Measurements from ENCODE around the gene EMP2.

Gene EMP2

DNA sequence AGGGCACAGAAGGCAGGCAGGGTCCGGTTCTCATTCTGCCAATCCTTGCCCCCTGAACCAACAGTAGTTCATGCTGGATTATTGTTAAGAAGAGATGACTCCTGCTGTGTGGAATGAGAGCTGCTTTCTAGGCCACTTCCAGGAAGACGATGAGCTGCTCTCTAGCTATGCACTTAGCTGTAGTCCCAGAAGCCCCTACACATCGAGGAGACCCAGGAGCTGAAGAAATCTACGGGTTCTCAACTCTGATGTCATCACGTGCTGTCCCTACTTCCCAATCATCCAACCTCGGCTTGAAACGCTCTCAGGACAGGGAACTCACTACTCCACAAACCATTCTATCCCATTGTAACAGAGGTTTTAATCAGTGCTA lies 29.0 kb upstream of the EMP2 start:
- no peak for DNase-seq

DNA sequence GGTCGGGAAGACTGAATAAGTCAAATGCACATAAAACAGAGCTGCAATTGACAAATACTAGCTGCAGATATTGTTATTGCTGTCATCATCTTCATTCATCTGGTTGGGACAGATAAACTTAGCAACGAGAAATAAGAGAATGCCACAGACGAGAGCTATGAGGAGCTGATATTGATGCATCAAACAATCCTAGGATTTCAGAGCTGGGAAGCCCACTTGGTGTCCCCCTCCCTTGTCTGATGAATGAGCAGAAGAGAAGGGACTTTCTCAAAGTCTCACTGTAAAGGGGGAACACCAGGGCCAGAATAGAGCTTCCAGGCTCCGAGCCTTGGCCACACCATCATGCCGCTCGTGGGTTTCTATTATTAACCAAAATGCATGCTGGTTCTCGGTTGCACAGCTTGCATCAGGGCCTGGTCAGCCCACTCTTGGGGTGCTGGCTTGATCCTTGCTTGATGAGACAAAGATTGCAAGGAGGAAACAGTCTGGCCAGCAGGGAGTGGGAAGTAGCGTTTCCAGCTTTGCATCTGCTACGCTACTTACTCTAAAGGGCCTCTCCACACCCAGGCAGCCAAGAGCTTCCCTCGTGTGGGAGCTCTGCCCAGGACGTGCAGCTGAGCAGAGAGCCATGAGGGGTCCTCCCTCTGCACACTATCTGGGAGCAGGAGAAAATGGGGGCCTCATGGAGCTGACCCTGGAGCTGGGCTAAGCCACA lies 28.4 kb upstream of the EMP2 start:
- DNase-seq = no peak

DNA sequence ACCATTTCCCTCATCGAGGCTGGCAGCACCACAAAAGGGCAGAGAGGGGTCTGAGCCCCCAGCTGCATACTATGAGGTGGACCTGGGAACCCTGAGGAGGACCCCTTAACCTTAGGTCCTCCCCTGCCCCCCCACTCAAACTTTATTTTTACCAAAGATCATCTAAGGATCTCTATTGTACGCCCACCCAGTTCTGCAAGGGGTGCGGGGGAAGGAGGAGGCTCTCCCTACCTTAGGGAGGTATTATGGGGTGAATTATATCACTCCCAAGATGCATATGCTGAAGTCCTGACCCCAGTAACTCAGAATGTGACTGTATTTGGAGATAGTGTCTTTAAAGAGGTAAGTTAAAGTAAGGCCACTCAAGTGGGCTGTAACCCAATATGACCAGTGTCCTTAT lies 26.8 kb upstream of the EMP2 start:
- no peak for DNase-seq

DNA sequence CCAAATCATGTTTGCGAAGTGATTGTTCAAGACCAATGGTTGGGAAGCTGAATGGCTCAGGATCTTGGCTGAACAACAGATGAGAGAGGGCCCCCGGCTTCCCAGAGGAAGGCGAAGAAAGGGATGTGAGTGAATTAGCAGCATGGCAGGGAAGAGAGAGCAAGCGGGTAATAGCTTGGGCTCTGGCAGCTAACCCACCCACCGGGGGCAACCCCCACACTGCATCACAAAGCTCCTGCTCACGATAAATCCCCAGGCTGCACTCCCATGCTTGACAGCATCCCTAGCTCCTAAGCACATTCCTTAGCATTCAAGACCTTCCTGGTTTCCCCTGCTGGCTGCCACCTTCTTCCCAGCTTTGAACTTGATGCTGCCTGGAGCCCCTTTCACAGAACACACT lies 26.2 kb upstream of the EMP2 start:
- DNase-seq = no peak

DNA sequence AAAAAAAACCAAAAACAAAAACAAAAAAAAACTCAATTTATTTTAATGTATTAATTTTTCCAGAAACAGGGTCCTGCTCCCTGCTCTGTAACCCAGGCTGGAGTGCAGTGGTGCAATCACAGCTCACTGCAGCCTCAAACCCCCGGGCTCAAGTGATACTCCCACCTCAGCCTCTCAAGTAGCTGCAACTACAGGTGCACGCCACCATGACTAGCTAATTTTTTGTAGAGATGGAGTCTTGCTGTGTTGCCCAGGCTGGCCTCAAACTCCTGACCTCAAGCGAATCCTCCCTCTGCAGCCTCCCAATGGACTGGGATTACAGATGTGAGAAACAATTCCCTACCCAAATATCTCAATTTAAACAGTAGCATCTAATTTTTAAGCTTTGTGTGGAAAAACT lies 25.2 kb upstream of the EMP2 start:
- DNase-seq = no peak

DNA sequence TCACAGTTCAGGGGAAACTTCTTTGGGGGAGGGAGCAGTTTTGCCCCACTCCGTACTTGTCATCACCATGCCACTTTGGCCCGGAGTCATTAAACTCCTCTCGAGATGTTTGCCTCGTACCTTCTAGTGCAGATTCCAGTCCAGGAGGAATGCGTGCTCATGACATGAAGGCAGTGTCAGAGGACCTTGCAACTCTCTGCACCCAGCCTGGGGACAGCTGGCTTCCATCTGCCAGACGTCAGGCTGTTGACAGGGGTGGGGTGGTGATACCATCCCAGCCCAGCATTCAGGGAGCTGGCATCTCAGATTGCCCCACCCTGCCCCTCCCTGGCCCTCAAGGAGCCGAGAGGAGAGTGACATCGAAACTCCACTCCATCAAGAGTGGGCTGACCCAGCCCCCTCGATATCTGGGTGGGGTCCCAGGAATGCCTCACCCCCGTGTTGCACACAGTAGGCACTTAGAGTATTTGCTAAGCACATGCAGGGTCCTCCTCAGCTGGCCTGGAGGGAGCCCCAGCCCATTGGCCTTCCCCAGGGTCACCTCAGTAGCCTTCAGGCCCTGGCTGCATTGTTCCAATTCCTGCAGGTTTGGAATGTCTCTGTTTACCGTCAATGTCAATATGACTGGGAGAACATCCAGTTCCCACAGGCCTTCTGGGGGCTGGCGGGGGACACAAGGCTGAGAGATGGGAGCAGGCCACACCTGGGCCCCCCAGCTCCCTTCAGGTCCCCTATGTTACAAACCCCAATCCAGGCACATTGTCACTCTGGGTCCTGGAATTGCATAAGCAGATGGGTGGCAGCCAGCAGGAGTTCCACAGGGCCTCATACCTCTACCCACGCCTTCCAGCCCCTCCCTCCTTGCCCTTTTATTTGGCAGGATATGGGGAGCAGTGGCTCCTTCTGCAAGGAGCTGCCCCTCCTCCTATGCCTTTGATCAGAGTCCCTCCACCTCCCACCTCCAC lies 21.3 kb upstream of the EMP2 start:
- DNase-seq = no peak

DNA sequence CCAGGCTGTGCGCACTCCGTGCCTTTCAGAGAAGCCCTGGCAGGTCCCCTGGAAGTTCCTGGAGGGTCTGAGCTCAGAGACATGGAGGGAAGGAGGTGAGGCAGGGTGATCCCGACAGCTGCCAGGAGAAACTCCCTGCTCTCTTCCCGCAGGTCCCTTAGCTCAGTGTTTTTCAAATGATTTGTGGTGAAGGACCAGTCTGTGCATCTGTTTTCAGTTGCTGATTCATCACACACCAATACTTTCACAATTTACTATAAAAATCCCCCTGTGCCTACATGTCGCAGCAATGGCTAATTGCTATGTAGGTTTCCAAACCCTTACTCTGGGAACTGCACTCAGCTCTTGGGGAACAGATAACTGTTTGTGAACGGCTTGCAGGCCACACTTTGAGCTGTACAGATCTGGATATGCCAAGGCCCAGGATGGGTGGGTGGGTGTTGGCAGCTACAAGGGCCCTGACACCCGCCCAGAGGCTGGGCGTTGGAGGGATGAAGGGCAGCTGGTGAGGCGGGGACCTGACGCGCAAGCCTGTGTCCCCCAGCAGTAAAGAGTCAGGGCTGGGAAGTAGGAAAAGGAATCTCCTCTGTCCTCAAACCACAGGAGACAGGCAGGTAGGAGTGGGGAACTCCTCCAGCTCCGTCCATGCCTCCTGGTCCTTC lies 20.5 kb upstream of the EMP2 start:
- DNase-seq = no peak

DNA sequence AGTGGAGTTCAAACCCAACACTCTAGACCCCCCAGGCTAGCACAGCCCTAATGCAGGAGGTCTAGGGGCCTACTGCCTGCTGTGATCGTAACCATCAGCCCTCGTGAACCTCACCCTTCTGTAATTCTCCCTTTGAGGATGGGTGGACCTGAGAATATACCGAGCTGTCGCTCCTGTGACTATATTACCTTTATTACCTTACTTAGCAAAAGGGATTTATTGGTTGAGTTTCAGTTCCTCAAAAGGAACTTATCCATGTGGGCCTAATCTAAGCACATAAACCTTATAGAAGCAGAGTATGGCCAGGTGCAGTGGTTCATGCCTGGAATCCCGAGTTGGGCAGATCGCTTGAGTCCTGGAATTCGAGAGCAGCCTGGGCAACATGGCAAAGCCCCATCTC lies 19.2 kb upstream of the EMP2 start:
- DNase-seq = no peak

DNA sequence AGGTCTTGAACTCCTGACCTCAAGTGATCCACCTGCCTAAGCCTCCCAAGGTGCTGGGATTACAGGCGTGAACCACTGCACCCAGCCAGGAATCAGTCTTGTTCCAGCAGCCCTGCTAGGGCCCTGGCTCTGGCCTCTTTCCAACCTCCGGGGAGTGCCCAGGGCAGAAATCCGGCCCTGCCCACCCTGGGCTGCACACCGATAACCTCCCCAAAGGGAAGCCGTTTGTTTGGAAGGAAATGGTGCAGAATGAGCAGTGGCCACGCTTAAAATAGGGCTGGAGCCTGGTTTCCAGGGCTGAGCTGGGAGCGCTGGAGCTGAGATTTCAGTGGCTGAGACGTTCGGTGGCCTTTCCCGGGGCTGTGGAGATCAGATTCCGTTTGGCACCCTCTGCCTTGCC lies 17.8 kb upstream of the EMP2 start:
- no peak for DNase-seq

DNA sequence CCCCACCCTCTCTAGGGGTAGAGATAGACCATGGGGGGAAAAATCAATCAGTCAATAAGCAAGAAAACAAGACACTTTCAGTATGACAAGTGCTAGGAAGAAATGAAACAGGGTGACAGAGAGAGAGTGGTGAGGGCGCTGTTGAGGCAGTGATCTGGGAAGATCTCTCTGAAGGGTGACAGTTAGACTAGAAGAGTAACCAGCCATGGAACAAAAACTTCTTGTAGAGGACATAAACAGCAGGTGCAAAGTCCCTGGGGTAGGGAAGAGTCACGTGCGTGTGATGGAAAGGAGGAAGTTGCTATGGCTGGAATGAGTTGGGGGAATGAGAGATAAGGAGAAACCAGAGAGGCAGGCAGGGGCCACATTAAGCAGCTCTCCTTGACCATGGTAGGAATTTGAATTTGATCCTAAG lies 16.8 kb upstream of the EMP2 start:
- DNase-seq = no peak

DNA sequence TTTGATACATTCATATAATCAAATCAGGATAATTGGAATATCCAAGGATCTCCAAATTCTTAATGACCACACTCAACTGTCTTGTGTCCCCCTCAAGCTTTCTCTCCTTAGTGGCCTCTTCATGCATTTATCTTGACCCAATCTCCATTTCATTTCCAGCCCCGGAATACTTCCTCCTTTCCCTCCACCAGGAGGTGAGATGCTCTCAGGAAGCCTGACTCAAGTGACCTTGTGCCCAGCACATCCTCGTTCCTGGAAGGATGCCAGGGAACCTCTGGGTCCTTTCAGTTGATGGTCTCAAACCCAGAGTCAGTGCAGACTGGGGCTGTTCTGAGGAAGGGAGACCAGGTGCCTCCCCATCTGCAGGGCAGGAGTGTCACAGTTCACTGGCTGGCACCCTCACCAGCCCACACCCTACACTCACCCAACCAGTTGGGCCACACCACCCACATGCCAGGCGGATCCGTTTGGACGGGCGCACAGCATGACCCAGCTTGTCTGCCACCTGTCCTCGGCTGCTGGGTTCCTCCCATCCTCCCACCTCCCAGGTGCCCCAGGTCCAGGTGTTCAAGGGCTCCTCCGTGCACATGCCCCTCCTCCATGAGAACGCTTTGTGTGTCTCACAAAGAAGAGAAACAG lies 14.0 kb upstream of the EMP2 start:
- DNase-seq = no peak

DNA sequence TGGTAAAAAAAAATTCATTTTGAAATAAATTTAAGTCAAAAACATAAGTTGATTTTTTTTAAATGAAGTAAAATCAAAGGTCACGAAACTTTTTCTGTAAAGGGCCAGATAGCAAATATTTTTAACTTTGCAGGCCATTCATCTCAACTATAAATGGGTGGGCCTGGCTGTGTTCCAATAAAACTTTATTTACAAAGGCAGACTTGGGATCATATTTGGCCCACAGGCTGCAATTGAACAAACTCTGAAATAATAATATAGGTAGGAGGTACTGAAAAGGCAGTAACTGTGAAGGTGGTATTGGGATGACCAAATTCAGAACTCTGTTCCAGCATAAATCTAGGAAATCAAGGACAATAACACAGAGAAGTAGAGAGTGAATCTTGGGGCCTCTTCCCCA lies 12.2 kb upstream of the EMP2 start:
- DNase-seq = no peak

DNA sequence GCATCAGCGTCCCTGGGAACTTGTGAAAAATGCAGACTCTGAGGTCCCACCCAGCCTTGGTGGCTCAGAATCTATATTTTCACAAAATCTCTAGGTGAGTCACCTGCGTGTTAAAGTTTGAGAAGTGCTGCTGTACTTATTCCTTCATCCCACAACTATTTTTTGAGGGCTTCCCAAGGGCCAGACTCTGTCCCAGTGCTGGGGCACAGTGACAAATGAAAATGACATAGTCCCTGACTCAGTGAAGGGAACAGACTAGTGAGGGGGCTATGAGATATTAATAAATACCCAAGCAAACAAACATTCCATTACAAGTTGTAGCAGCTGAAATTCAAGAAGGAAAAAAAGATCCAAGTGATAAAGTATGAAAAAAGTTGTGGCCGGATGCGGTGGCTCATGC lies 9.9 kb upstream of the EMP2 start:
- no peak for DNase-seq

DNA sequence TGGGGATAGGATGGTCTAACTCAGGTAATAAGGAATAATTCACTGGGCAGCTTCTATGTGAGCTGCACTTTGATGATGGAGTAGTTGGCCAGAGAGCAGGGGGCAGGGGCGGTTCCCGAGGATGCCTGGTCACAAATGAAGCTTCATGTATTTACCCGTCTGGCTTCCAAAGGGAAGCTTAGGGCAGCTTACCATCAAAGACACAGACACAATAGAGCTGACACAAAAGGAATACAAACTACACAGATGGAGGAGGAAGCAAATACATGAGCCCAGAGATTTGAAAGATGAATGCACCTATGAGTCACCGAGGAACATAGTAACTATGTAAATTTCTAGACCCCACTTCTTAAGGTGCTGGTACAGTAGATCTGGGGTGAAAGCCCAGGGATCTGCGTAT lies 8.7 kb upstream of the EMP2 start:
- no peak for DNase-seq

DNA sequence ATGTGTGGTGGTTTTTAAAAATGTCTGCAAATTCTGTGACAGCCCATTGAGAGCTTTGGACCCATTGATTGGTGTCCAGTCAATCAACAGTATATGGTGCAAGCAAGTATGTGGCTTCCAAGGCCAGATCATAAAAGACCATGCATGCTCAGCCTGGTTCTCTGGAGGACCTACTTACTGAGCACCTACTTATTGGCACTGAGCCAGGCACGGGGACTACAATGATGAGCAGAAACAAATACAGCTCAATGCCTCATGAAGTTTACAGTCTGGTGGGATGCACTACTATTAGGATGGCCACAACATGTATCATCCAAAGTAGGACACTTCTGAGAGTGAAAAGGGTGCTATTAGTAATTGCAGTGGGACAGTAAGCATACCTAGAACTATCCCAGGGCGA lies 7.2 kb upstream of the EMP2 start:
- no peak for DNase-seq

DNA sequence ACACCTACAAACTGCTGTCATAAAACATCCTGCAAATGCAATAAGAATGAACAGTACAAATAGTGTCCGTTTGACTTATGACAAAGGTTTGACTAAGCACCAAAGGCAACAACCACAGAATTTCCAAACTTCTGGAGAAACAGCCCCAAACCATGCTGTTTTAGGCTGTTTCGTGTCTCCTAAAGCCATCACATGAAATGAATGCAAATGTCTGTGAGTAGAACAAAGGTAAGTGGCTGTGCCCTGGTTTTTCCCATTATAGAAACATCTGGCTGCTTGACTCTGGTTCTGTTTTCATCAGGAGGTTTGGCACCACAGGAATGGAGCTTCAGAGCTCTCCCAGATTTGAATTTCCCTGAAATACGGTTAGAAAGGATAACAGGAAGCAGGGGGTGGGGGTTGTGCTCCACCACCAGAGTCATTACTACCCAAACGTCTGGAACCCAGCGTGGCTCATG lies 4.6 kb upstream of the EMP2 start:
- no peak for DNase-seq

DNA sequence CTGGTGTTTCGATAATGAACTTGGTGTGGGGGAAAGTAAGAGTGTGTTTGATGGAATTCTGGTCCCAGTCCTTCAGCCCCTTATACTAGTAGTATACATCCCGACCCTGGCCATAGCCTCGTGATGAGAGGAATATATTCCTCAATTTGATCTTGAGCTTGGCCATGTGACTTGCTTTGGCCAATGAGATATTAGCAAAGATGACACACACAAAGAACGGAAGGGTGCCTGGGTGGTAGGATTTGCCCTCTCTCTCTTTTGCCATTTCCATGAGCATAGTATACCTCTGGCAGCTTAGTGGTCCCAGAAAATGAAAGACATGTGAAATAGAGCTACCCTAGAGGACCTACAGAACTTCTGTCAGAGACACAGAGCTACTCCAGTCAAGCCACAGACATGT lies 2.9 kb upstream of the EMP2 start:
- DNase-seq = no peak

DNA sequence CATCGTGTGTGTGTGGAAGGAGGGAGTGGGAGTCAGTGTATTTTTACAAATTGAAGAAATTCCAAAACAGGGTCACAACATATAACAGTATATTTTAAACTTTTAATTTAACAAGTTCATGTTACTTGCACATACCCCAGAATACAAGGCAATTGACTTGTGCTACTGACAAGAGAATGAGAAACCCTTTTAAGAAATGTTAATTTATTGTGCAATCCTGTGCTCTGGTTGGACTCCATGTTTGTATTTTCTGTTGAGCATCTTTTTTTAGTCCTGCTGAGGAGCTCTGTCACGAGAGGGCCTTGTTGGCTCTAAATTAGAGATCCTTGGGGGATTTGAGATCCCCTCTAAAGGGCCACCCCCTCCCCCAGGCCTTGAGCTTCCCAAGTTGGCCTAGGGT lies 1.1 kb upstream of the EMP2 start:
- no peak for DNase-seq

DNA sequence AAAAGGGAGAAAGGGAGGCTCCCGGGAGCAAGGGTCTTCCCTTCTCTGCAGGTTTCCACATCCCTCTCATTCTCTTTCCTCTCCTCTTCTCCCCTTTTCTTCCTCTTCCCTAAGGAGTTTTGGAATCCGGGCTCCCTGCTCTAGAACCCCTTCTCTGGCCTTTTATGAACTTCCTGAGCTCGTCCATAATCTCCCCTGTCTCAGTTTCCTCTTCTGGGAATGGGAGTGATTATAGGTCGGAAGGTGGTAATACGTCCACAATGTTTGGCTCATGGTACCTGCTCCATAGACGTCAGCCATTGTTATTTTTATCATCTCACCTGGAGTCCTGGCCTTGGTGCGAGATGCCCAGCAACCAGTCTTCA lies 467 bp upstream of the EMP2 start:
- DNase-seq = no peak

DNA sequence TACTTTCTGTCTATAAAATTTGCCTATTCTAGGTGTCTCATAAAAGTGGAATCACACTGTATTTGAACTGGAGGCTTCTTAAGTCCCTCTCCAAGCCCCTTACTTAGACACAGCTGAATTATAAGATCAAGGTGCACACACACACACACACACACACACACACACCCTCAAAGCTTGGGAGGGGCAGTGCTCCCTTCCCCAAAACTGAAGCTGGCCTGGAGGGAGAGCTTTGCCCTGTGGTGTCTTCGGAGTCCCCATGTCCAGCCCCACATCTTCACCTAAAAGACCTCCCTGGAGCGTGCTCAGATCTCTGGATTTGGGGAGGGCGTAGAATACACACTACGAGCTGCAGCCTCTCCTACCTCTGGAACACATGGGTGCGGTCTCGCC lies 828 bp downstream of the EMP2 start:
- DNase-seq = no peak

DNA sequence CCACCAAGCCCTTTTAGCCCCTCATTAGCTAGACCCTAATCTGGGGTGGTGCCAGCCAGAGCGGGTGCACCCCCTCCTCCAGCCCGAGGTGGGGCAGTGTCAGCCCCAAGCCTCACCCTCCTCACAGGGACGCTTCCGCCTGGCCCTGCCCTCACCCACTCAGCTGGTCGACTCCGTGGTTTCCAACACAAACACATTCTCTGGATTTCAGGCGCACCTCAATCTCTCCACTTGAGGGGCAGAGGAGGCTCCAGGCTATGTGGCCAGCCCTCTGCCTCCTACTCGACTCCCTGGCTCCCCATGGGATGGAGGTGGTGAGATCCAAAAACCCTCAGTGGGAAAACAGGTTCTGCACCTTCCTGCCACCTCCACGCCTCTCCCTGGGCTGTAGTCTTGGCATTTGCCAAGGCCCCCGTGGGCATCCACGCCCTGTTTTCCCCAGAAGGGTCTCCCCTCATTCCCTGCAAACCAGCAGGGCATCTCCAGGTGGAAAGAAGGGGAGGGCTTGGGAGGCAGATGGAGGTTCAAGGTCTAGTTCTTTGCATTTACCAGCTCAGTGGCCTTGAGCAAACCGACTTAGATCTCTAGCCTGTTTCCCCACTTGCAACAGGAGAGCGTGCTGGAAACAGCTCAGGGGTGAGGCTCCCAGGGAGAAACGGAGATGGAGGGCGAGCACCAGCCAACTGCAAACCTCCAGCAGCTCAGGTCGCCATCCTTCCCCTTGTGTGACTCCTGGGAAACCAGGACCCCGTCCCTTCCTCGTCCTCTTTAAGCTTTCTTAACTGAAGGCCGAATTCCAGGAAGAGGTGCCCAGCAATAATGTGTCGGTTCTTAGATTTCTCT lies 1.7 kb downstream of the EMP2 start:
- DNase-seq = no peak

Data from NCI-H1930 (cell line).